Stimulated activated CD4-positive, alpha-beta T cell treated with anti-CD3 and anti-CD28 coated beads, Interleukin-4, amount 100 ng/mL, for 48 hours (primary cell): ENCODE data around the gene KAZN.

Source experiments
- DNase-seq, 2 donors: peaks; one replicate each; pipeline ENCODE4 v3.0.0-alpha.2; 2020; ENCODE audit warnings: low read depth in 2 of 2

KAZN gene

DNA sequence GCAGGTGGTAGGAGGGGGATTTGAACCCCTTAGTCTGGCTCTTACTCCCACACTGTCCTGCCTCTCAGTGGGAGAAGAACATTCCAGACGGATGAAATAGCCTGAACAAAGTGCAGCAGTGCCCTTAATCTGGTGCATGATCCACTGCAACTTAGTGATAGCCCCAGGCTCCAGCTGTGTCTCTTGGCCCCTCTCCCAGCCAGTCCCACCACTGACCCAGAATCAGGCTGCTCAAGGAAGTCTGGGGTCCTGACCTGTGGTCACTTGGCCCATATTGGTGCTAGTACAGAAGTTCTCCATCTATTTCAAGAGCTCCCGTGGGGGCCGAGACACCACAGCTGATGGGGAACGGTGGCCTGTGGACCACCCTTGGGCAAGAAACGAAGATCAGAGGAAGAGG is 255.0 kb downstream of the KAZN start:
- no peak for DNase-seq

DNA sequence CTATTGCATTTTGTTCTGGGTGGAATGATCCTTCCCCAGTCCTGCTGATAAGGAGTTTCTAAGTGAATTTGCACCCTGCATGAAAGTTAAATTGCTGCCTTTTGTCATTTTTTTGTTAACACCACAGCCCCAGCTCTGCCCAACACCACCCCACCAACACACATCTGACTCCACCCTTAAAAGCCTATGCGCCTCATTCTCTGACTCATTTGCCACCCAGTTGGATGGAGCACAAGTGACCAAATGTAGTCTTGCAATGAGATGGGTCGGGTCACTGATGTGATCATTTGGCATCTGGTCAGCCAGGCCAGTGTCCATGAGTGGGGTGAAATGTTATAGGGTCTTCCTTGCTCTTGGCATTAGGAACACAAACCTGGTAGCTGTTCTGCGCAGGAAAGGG is 256.8 kb downstream of the KAZN start:
- no peak for DNase-seq

DNA sequence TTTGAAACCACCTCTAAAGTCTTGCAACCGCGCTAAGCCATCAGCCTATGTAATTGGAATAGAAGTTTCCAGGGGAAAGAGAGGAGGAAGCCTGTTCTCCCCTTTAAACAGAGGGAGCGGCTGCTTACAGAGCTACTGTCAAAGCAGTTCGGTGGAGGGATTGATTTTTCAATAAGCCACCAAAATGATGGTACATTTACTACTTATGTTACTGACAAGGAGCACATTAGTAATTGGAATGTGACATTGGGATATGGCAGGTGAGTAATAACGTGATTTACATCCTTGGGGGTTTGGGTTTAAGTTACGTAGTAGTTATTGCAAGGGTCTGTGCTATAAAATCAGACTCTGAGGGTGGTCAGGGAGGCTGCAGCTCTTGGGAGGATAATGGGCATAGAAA is 257.3 kb downstream of the KAZN start:
- DNase-seq, result no peak

DNA sequence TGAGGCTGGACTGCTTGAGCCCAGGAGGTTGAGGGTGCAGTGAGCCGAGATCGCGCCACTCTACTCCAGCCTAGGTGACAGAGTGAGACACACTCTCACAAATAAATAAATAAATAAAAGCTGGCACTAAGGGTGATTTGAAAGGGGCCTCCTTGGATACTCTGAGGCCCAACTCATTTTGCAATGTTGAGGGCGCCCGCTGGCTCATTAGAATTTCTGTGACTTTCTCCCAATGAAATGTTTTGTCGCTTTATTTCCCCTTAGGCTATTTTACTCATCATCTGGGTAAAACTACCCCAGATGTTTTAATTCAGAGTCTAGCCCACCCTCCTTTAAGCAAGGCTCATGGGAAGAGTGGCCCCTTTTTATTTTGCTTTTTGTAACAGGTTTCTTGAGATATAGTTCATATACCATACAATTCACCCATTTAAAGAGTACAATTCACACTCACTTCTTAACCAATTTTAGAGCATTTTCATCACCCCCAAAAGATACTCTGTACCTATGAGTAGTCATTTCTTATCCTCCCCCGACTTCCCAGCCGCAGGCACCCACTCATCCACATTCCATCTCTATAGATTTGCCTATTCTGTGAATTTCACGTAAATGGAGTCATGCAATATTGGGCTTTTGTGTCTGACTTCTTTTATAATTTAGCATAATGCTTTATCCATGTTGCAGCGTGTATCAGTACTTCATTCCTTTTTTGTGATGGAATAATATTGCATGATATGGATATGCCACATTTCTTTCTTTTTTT is 259.1 kb downstream of the KAZN start:
- DNase-seq, result no peak

DNA sequence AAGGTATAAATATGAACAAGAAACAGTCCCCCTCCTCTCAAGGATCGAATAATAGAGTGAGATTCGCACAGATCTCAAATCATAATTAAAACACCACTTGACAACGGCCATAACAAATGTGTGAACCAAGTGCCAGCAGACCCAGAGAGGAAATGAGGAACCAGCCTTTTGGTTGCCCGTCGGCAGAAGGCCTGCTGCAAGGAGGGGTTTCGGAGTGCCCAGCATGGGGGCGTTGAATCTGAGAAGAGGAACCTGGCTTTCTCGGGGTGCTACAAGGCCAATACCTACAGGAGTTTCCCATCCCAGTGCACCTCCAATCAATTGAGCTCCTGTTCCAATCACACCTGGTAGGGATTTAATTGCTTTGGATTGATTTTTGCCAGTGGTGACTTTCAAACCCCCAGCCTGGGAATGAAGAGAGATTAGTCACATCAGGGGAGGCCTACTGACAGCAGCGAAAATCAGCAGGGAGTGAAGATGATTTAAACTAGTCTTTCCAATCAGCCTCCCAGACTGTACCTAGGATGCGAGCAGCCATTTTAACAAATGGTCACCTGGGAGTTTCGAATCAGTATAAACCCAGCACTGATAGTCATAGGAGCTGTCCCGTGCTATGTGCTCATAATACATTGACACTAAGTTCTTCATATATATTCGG is 263.8 kb downstream of the KAZN start:
- no peak for DNase-seq

DNA sequence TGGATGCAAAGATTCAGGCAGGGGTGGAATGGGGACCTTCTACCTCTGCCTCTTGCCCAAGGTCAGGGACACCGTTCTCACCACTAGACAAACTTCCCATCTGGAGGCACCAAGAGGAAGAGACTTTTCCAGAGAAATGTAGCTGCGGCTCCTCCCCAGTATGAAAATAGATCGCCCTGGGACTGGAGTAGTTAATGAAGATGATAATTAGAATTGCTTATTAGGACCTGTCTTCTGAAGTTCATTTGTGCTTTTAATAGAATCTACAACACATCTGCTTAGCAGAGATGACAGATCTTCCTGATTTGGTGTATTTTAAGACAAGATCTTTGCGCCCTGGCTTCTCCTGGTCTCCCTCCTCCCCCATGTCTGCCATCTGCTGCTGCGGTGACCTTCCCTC is 266.6 kb downstream of the KAZN start:
- no peak for DNase-seq

DNA sequence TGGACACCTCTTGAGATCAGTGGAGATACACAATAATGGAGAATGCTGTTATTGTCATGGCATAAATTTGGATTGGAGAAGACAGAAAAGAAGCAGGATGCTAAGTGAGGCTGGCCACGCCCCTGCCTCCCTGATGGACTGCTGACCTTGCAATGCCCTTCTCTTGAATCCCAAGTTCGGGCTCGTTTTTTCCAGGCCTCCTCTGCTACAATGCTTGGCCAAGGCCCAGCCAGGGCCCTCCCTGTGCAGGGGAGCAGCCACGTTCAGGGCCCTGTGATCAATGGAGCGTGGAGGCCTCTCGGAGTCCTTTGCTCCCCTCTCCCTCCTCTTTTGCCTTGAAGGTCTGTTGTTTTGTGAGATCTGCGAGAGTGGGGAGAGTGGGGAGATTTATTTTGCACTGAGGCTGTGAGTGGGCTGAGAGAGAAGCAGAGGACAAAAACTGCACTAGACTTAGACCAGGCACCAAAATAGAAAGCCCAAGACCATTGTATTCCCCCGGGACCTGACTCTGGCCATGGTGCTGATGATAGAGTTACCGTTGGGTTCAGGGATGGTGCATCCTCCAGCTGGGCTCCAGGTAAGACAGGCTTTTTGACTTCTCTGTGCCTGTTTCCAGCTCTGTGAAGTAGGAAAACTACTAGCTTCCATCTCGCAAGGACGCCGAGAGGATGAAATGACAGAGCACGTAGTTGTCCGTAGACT is 268.6 kb downstream of the KAZN start:
- no peak for DNase-seq

DNA sequence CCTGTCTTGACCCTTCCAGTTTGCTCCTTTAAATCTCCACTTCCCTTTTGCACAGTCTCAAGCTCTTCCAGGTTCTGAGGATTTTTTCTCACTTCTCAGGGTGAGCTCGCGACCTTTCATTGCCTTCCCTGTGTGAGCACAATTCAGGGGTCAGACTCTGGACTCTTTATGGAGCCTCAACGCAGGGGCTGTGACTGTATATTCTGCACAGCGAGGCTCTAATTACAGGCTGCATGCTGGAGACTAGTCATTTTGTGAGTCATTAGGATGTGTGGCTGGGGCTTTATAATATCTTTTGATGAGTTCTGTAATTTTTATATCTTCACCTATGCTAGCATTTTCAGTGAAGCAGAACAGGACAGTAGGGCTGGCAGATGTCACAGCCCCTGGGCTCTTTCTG is 270.7 kb downstream of the KAZN start:
- DNase-seq, result no peak

DNA sequence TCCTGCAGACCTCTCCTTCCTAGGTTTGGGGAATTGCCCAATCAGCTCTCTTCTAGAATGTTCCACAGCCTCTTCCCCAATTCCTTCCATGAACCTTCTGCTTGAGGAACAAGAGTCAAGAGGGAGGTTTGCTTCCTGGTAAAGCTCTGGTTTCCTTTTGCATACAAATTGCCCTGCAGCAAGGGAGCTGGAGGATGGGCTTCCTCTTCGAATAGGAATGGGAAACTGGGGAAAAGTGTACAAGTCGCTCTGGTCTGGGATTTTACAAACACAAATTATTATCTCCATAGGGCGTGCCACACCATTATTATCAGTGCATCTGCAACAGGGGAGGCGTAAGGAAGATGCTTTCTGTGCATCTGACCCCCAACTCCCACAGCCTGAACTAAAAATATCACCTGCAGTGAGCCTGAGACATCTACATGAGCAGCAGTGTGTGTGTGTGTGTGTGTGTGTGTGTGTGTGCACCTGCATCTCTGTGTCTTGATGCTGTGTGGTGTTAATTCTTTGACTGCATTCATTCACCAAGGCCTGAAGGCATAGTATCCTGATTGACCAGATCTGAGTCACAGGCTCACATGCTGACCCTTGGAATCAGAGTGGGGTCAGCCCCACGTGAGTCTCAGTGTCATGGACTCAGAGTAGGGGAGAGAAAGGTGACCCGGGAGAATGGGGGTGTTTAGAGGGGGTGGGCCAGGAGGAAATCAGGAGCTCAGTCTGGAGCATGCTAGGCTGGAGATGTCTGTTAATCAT is 272.9 kb downstream of the KAZN start:
- DNase-seq, result no peak

DNA sequence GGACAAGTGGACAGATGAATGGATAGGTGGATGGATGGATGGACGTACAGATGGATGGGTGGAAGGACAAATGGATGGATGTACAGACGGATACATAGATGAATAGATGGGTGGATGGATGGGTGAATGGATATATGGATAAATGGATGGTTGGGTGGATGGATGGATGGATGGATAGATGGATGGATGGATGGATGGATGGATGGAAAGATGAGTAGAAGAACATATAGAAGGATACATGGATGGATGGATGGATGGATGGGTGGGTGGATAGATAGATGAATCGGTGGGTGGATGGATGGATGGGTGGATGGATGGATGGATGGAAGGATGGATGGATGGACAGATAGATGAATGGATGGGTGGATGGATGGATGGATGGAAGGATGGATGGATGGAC is 274.3 kb downstream of the KAZN start:
- no peak for DNase-seq

DNA sequence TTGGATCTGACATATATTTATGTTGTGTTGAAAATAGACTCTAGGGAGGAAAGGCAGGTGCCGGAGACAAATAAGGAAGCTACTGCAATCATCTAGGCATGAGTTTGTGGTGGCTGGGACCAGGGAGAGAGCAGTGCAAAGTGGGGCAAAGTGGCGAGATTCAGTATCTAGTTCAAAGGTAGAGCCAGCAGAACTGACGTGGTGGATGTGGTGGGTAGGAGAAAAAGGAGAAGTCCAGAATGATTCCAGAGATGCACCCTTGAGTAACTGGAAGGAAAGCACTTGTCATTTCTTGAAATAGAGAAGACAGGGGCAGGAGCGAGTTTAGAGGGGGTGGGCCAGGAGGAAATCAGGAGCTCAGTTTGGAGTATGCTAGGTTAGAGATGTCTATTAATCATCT is 275.2 kb downstream of the KAZN start:
- no peak for DNase-seq

DNA sequence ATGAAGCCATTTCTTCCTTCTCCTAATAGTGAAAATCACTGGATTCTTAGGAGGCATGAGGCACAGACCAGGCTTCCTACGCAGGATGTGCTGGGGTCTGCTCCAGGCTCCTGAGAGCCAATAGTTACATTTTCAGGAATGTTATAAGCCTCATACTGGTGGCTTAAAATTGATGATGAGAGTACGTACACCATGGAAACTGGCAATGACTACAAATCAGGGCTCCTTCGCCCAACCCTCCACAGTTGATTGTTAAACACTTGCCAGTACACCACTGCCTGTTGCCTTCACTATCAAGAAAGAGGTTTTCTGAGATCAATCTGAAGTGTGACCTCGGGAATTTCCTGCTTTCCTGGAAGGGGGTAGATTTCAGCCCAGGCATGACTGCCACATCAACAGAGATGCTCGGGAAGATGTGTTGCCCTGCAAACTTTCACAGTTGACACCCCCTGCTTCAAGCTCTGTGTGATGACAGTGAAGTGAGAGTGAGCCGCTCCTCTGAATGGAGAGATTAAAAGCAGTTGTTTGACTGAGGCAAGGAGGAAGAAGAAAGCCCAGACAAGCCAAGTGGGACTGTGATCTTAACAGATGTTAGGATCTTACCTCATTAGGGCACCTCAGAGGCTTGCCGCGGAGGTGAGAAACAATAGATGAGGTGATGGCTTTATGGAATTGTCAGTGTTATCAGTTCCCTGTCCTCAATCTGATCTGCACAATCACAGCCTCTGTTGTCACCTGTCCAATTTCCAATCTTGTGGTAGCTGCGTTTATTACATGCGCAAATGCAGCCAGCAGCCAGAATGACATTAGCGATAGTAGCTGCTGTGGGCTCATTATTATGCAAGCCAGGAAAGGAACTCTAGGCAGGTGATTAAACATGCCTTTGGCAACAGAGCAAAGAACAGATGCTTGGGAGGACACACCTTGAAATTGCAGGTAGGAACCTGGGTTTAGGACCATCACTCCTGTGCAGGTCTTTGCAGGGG is 277.3 kb downstream of the KAZN start:
- DNase-seq, result no peak

DNA sequence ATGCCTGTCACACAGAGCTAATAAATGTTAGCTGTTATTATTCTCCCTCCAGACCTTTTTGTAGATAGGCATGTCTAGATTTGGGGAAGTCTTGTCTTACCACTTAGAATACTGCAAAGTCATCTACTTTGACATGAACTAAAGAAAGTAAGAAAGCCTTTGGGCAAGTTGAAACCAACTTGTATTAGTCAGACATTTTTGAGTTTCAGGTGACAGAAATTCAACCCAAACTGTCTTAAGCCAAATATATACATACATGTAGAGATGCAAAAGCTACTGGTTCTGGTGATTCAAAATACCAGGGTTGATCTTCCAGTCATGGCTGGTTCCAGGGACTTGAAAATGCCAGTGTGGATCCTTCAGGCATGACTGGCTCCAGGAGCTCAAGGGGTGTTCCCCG is 278.3 kb downstream of the KAZN start:
- no peak for DNase-seq

DNA sequence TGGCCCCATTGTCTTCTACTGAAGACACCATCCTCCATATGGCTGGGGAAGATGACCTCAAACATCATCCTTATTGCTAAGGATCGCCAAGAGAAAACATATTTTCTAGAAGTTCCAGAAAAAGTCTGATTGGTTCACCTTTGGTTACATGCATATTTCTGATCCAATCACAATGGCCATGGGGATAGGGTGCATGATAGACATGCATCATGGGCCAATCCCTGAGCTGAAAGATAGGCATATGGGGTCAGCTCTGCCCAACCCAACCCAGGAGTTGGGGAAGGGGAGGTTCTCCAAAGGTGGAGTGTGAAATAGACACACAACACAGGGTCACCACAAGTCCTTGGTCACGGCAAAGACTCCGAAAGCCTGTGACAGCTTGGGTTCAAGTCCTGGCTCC is 278.7 kb downstream of the KAZN start:
- no peak for DNase-seq

DNA sequence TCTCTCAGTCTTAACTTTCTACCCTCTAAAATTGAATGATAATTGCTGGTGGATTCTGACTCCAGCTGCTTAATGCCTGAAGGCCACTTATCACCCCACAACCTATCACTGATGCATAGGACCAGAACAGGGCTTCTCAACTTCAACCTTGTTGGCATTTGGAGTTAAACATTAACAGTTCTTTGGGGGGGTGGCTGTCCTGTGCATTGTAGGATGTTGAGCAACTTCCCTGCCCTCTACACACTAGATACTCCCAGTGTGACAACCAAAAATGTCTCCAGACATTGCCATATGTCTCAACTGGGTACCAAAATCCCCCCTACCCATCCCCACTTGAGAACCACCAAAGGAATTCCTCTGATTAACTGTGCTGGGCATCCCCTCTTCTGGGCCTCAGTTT is 279.6 kb downstream of the KAZN start:
- DNase-seq, result no peak

DNA sequence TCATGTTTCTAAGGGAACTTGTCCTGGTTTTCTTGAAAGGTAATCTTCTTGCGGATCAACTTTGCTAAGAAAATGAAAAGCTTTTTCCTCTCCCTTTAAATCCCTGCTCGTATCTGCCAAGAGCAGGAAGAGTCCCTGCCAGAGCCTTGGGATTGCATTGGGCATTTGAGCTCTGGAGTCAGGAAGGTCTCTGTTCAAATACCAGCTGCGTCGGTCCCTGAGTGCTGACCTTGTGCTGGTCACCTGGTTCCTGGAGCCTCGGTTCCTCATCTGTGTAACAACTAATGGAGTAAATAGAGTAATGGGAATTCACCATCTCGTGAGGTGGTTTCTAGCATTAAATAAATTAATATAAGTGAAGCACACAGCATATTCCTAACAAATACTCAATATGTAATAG is 280.5 kb downstream of the KAZN start:
- no peak for DNase-seq

DNA sequence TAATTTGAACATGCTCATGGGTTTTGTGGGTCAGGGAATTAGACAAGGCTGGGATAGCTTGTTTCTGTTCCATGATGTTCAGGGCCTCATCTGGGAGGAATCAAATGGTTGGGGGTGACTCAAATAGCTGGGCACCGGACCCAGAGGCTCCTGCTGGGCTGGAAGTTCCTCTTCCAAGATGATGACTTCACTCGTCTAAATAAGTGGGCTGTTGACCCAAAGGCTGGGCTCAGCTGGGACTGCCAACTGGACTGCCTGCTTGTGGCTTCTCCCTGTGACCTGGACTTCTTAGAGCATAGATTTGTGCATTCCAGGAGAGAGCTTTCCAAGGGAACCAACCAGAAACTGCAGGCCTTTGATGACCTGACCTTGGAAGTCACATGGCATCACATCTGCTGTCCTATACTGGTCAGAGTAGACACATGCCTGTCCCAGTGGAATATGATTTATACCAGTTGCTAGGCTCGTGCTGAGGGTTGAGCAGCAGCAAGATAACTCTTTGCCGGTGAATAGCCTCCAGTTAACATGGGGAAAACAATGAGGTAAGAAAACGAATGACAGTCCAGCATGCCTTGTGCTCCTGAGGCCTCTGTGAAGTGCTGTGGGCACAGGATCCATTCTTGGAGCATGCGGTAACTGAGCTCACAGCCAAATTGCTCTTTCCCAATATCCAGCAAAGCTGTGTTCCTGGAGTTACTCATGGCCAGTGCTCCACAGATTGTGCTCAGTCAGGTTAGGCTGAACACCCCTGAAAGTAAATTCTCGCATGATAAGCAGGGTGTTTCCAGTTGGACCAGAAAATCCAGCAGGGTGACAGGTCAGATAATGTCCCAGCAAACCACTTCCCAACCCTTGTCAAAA is 282.2 kb downstream of the KAZN start:
- no peak for DNase-seq

DNA sequence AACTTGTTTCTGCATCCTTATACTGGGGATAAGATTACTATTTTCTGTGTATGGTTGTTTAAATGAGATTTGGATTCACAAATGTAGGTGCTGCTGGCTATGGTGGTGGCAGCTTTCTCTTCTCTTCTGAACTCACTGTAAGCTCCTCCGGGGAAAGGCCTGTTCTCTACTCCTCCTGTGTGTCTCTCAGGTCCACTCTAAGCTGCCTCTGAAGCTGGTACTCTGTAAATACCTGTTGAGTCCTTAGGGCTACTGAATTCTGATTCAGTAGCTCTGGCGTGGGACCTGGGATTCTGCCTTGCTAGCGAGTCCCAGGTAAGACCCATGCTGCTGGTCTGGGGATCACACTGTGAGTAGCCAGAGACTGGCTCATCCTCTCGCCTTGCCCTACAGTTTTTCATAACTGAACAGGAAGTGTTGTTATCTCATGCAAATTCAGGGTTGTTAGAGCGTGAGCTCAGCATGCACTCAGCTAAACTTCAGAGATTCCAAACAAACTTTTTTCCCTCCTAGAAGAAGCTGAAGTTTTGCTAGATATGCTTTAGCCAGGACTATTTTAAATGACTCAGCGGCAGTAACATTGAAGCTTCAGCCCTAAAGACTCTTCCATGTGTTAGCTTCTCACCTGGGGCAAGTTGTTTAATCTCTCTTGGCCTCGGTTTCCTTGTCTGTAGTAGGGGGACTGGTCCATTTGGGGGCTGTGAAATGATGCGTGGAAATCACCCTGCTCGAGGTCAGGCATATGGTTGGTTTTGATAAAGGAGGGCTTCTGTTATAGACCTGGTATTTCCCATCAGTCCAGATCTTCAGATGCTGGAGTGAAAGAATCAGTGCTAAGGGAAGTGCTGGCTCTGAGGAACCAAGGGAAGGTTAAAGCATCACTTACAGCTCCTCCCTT is 283.5 kb downstream of the KAZN start:
- no peak for DNase-seq

DNA sequence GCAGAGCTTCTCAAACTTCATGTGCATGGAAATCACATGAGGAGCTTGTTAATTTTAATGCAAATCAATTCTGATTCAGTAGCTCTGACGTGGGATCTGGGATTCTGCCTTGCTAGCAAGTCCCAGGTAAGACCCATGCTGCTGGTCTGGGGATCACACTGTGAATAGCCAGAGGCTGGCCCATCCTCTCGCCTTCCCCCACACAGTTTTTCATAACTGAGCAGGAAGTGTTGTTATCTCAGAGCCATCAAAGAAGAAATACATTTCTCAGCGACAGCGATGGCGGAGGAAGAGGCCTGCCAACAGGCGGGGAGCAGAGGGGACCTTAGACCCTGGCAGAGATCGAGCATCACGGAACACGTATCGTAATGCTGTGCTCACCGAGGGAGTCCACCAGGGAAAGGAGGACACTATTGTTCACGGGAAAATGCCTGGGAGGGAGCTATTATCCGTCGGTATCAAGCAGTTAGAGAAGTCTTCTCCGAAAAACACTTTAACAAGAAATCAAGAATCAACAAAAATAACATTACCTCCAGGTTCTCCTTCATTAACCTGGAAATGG is 286.2 kb downstream of the KAZN start:
- no peak for DNase-seq
